Testis (tissue), 2 donors: ENCODE data around the gene WFDC1.

Experiments used
- POLR2A ChIP-seq: fragments of 450-650 bp; IDR thresholded peaks from one replicate; pipeline ENCODE4 v1.6.1; 2017; ENCODE audit warnings: antibody characterized with exemption, mild to moderate bottlenecking, moderate library complexity
- TF ChIP-seq, protein P1 (sequence below), 3 experiments: fragments of 450-650 bp in 2 of 3; fragments of 200-600 bp in 1 of 3; sonication (generic) in 1 of 3; IDR thresholded peaks; one replicate each; pipeline ENCODE4 v1.5.1; 2016 to 2019; ENCODE audit warnings: antibody characterized with exemption in 3 of 3, mild to moderate bottlenecking in 2 of 3, moderate library complexity in 1 of 3

DNA sequence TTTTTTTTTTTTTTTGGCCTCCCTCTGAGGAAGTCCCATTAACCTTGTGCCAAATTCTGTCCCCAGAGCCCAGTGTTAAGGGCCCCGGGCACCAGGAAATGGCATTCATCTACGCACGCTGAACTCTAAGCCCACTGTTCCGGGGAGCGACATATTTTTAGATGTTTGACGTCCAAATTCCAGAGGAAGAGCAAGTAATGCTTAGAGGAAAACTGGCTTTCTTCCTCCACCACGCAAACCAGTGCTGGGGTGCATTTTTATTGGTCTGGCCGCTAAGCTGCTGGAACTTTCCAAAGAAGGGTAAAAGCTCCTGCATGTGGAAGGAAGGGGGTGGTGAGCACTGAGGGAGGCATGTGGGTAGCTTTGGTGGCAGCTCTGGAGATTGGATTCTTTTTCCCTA lies 8.3 kb downstream of the WFDC1 start:
- TF ChIP-seq POLR2A, result no peak
- TF ChIP-seq, protein P1, sequence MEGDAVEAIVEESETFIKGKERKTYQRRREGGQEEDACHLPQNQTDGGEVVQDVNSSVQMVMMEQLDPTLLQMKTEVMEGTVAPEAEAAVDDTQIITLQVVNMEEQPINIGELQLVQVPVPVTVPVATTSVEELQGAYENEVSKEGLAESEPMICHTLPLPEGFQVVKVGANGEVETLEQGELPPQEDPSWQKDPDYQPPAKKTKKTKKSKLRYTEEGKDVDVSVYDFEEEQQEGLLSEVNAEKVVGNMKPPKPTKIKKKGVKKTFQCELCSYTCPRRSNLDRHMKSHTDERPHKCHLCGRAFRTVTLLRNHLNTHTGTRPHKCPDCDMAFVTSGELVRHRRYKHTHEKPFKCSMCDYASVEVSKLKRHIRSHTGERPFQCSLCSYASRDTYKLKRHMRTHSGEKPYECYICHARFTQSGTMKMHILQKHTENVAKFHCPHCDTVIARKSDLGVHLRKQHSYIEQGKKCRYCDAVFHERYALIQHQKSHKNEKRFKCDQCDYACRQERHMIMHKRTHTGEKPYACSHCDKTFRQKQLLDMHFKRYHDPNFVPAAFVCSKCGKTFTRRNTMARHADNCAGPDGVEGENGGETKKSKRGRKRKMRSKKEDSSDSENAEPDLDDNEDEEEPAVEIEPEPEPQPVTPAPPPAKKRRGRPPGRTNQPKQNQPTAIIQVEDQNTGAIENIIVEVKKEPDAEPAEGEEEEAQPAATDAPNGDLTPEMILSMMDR (IDR thresholded peaks at IDR 0.05), result no peak
